ENCODE measurements around the gene CORIN.

Gene CORIN

GRCh38 chr4:47784222-47784621, 53.6 kb downstream of the CORIN start:
- Histone ChIP-seq H3K9me3 (ENCODE audit: insufficient read depth, low read length) (no peaks in the 10 kb centered on the region), H3K4me2 (ENCODE audit: low read depth, low read length, poor library complexity, severe bottlenecking) (no peak overlapping the region), H3K9ac (ENCODE audit: low read length) (no peak overlapping the region), H3K4me3 (ENCODE audit: insufficient read depth, low read length, poor library complexity, severe bottlenecking) (no peak overlapping the region), H3K9me2 (replicated peaks; ENCODE audit: insufficient read depth, low read length) (no peaks in the 10 kb centered on the region), H2AFZ (ENCODE audit: low read depth, low read length, severe bottlenecking) (no peak overlapping the region), H3K79me2 (ENCODE audit: insufficient read depth, low read length) (no peaks in the 10 kb centered on the region), H4K20me1 (ENCODE audit: low read depth, low read length) (no peaks in the 10 kb centered on the region), H3K27me3 (ENCODE audit: low read length) (no peaks in the 10 kb centered on the region), H3K36me3 (ENCODE audit: low read length) (no peaks in the 10 kb centered on the region), H3K27ac (ENCODE audit: low read depth, low read length) (no peak overlapping the region), H3F3A (ENCODE audit: insufficient read depth) (no peaks in the 10 kb centered on the region)
- TF ChIP-seq CTCF (IDR thresholded peaks at IDR 0.05; ENCODE audit: insufficient read depth, low read length, poor library complexity, severe bottlenecking) (no peak), EZH2phosphoT487 (conservative IDR thresholded peaks at IDR 0.05; ENCODE audit: low read length) (no peak)

GRCh38 chr4:47776353-47776752, 61.5 kb downstream of the CORIN start:
- Histone ChIP-seq H3K9me2 (replicated peaks; ENCODE audit: insufficient read depth, low read length) (no peaks in the 10 kb centered on the region), H3K4me3 (ENCODE audit: insufficient read depth, low read length, poor library complexity, severe bottlenecking) (no peak overlapping the region), H3K79me2 (ENCODE audit: insufficient read depth, low read length) (no peaks in the 10 kb centered on the region), H3K4me2 (ENCODE audit: low read depth, low read length, poor library complexity, severe bottlenecking) (no peak overlapping the region), H4K20me1 (ENCODE audit: low read depth, low read length) (no peaks in the 10 kb centered on the region), H3K27ac (ENCODE audit: low read depth, low read length) (no peak overlapping the region), H3K9me3 (ENCODE audit: insufficient read depth, low read length) (no peaks in the 10 kb centered on the region), H2AFZ (ENCODE audit: low read depth, low read length, severe bottlenecking) (no peak overlapping the region), H3K27me3 (ENCODE audit: low read length) (no peaks in the 10 kb centered on the region), H3F3A (ENCODE audit: insufficient read depth) (no peaks in the 10 kb centered on the region), H3K9ac (ENCODE audit: low read length) (no peak overlapping the region), H3K36me3 (ENCODE audit: low read length) (no peaks in the 10 kb centered on the region)
- TF ChIP-seq CTCF (IDR thresholded peaks at IDR 0.05; ENCODE audit: insufficient read depth, low read length, poor library complexity, severe bottlenecking) (no peak), EZH2phosphoT487 (conservative IDR thresholded peaks at IDR 0.05; ENCODE audit: low read length) (no peak)

GRCh38 chr4:47774079-47774478, 63.8 kb downstream of the CORIN start:
- TF ChIP-seq CTCF (IDR thresholded peaks at IDR 0.05; ENCODE audit: insufficient read depth, low read length, poor library complexity, severe bottlenecking) (no peak), EZH2phosphoT487 (conservative IDR thresholded peaks at IDR 0.05; ENCODE audit: low read length) (no peak)
- H4K20me1 ChIP-seq (ENCODE audit: low read depth, low read length): no peaks in the 10 kb centered on the region

More at GRCh38 chr4:47774079-47774478, 63.8 kb downstream of the CORIN start:
- no peak overlapping the region for H3K4me3 ChIP-seq (ENCODE audit: insufficient read depth, low read length, poor library complexity, severe bottlenecking)
- no peaks in the 10 kb centered on the region for H3K36me3 ChIP-seq (ENCODE audit: low read length)
- no peak overlapping the region for H3K27ac ChIP-seq (ENCODE audit: low read depth, low read length)
- no peaks in the 10 kb centered on the region for H3K79me2 ChIP-seq (ENCODE audit: insufficient read depth, low read length)
- H3K4me2 ChIP-seq (ENCODE audit: low read depth, low read length, poor library complexity, severe bottlenecking): no peak overlapping the region
- H2AFZ ChIP-seq (ENCODE audit: low read depth, low read length, severe bottlenecking): no peak overlapping the region
- no peaks in the 10 kb centered on the region for H3K9me2 ChIP-seq (replicated peaks; ENCODE audit: insufficient read depth, low read length)
- H3K9me3 ChIP-seq (ENCODE audit: insufficient read depth, low read length): no peaks in the 10 kb centered on the region
- H3F3A ChIP-seq (ENCODE audit: insufficient read depth): no peaks in the 10 kb centered on the region
- H3K9ac ChIP-seq (ENCODE audit: low read length): no peak overlapping the region
- H3K27me3 ChIP-seq (ENCODE audit: low read length): no peaks in the 10 kb centered on the region
